Spinal cord (tissue), 10 donors: ENCODE measurements around the gene FATE1. TPM values are rescaled to one million over a fixed set of nuclear protein-coding genes. Genes with fewer than 3 reads are reported as not detected.
"Not testable (repeated sequence)": the region's sequence is repeated elsewhere in the genome, so short reads cannot be mapped to it uniquely, and the experiment has no call there.

Source experiments
- DNase-seq, 6 donors: peaks; one replicate each; pipeline versions ENCODE4 v3.0.0 to v3.0.0-alpha.2; 2013 to 2015; ENCODE audit warnings: low spot score in 6 of 6, low read depth in 4 of 6
- H3K27ac ChIP-seq: one replicate; pipeline ENCODE4 v1.5.1; 2013; ENCODE audit warnings: low read depth, low read length, control low read depth
- H3K27me3 ChIP-seq: one replicate; pipeline ENCODE4 v1.6.1; 2013; ENCODE audit warnings: low read length; ENCODE audit not compliant: control insufficient read depth, insufficient read depth
- H3K36me3 ChIP-seq: one replicate; pipeline ENCODE4 v1.6.1; 2013; ENCODE audit warnings: low read length; ENCODE audit not compliant: control insufficient read depth, insufficient read depth
- H3K4me1 ChIP-seq: one replicate; pipeline ENCODE4 v1.6.1; 2013; ENCODE audit warnings: low read length; ENCODE audit not compliant: control insufficient read depth, insufficient read depth
- H3K4me3 ChIP-seq: one replicate; pipeline ENCODE4 v1.5.1; 2013; ENCODE audit warnings: low read depth, low read length, control low read depth
- H3K9me3 ChIP-seq: one replicate; pipeline ENCODE4 v1.6.1; 2013; ENCODE audit warnings: low read length; ENCODE audit not compliant: control insufficient read depth, insufficient read depth
- WGBS: methylation state at CpG from one replicate; pipeline ENCODE4 v1.1.5; 2013; ENCODE audit warnings: missing lambda C conversion rate; ENCODE audit not compliant: insufficient coverage; 5-methylcytosine and 5-hydroxymethylcytosine counted together
- polyA plus RNA-seq, 2 donors: library from polyadenylated mRNA; unstranded; fragments of 120-200 nt; gene quantifications; one replicate each; pipeline ENCODE4 v1.2.1, GENCODE V29; 2013; ENCODE audit not compliant: insufficient read length in 2 of 2
- total RNA-seq, 2 donors: library from RNA; depleted of rRNA in 1 of 2; stranded (reverse); fragments of 120-200 nt in 1 of 2; fragments of >200 nt in 1 of 2; gene quantifications; one replicate each; pipeline versions ENCODE4 v1.2.3 to v1.2.4, GENCODE V29; 2013 to 2014
- donor health status: healthy.

The FATE1 gene
- total and polyA plus RNA-seq, 4 donors: 0.15 to 0.39 TPM; not detected in 2

DNA sequence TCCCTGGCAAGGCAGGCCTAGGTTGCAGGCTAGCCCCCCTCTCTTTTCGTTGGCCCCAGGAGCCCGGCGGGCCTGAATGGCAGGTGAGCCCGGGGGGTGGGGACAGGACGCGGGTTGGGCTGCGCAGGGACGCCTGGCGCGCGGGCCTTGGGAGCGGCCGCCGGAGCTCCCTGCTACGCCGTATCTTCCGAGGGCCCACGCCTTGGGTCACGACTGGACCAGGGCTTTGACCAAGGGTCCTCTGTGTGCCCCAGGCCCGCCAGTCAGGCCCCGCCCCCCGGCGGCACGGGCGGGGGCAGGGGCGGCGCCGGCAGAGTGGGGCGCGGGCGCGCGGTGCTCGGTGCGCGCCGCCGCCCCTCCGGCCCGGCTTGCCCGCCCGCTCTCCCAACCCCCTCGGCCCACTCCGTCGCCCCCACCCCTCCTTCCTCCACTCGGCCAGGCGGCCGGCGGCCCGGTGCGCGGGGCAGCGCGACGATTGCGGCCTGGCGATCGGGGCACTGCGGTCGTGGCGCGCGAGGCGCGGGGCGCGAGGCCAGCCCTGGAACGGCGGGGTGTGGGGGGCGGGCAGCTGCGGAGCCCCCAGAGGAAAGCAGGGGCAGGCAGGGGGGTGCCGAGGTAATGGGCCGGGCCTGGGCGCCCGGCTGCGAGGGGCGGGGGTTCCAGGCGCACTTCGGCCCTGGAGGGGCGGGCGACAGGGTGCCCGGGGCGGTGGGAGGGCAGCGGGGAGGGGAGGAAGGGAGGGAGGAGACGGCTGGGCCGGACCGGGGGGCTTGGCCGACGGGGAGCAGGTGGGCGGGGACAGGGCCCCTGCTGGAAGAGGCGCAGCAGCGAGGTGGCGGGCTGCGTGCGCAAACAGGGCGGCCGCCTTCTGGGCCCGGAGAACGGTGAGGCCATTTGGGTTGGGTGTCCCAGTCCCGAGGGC, 20.9 kb upstream of the FATE1 start, which contains the start of gene PRRG3:
TSS of gene PRRG3 (plus strand) at position 798 of the 922 bp plus-strand sequence. CDS start 3,357 bp downstream, outside the sequence.
- peak within 1 kb of the TSS; percentile 26 for H3K4me3 ChIP-seq

GRCh38 chrX:151695583-151696340, 20.1 kb upstream of the FATE1 start:
- WGBS: 40% methylated on average over 17 of the region's 19 CpGs
- H3K27me3 ChIP-seq: no peaks in the 10 kb centered on the region
- no peaks in the 10 kb centered on the region for H3K9me3 ChIP-seq
- no peak overlapping the region for H3K27ac ChIP-seq
- H3K4me3 ChIP-seq: peak overlapping the region; percentile 26
- peak in 2 of 6 donors; percentile 65 to 85 for DNase-seq
- H3K4me1 ChIP-seq: peaks cover 19% of the 10 kb centered on the region
- H3K36me3 ChIP-seq: peaks cover 10% of the 10 kb centered on the region

More for the DNA sequence above, 20.9 kb upstream of the FATE1 start, which contains the start of gene PRRG3:
- peak in 2 of 6 donors; percentile 41 to 68 for DNase-seq
- H3K9me3 ChIP-seq: no peaks in the 10 kb centered on the region
- H3K36me3 ChIP-seq: peaks cover 2% of the 10 kb centered on the region
- 23% methylated on average over 91 of the region's 100 CpGs for WGBS
- H3K27me3 ChIP-seq: no peaks in the 10 kb centered on the region
- peaks cover 19% of the 10 kb centered on the region for H3K4me1 ChIP-seq
- no peak within 1 kb of the TSS for H3K27ac ChIP-seq

GRCh38 chrX:151697082-151697481, 18.8 kb upstream of the FATE1 start:
- H3K27ac ChIP-seq, H3K4me3 ChIP-seq, H3K27me3 ChIP-seq, H3K9me3 ChIP-seq, DNase-seq: not testable (repeated sequence)
- Histone ChIP-seq H3K4me1 (peaks cover 19% of the 10 kb centered on the region), H3K36me3 (peaks cover 12% of the 10 kb centered on the region)
- WGBS: no CpG with 5 or more reads among the region's 8 CpGs

- peaks cover 12% of the 10 kb centered on the region for H3K36me3 ChIP-seq
- H3K27ac ChIP-seq: no peak overlapping the region
- WGBS: 68% methylated on average over 4 of the region's 4 CpGs
- H3K4me3 ChIP-seq: no peak overlapping the region
- peak in 1 of 6 donors; percentile 17 for DNase-seq
- peaks cover 19% of the 10 kb centered on the region for H3K4me1 ChIP-seq
- no peaks in the 10 kb centered on the region for H3K9me3 ChIP-seq
- H3K27me3 ChIP-seq: no peaks in the 10 kb centered on the region
These were observed 18.3 kb upstream of the FATE1 start for GRCh38 chrX:151697522-151697921.

GRCh38 chrX:151698485-151698884, 17.4 kb upstream of the FATE1 start:
- 72% methylated on average over 6 of the region's 6 CpGs for WGBS

DNA sequence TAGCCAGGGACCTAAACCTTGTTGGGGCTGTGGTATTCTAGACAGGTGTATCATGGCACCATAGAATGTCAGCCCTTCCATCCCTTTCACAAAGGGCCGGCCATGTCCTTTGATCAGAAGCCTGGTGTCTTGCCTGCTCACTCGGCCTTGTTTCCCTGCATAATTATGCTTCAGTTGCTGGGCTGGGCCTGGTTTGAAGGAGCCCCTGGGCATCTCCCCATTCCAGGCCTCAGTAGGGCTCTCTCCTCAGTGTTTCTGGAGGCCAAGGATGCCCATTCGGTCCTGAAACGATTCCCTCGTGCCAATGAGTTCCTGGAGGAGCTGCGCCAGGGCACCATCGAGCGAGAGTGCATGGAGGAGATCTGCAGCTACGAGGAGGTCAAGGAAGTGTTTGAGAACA, 16.1 kb upstream of the FATE1 start:
- 89% methylated on average over 9 of the region's 9 CpGs for WGBS
- no peak overlapping the region for H3K27ac ChIP-seq
- peaks cover 12% of the 10 kb centered on the region for H3K36me3 ChIP-seq
- H3K9me3 ChIP-seq: no peaks in the 10 kb centered on the region
- DNase-seq: no peak
- no peak overlapping the region for H3K4me3 ChIP-seq
- no peaks in the 10 kb centered on the region for H3K27me3 ChIP-seq
- peaks cover 17% of the 10 kb centered on the region for H3K4me1 ChIP-seq

More at GRCh38 chrX:151698485-151698884, 17.4 kb upstream of the FATE1 start:
- Histone ChIP-seq H3K27ac (no peak overlapping the region), H3K36me3 (peaks cover 12% of the 10 kb centered on the region), H3K27me3 (no peaks in the 10 kb centered on the region), H3K4me1 (peaks cover 24% of the 10 kb centered on the region), H3K9me3 (no peaks in the 10 kb centered on the region), H3K4me3 (no peak overlapping the region)
- DNase-seq: no peak

DNA sequence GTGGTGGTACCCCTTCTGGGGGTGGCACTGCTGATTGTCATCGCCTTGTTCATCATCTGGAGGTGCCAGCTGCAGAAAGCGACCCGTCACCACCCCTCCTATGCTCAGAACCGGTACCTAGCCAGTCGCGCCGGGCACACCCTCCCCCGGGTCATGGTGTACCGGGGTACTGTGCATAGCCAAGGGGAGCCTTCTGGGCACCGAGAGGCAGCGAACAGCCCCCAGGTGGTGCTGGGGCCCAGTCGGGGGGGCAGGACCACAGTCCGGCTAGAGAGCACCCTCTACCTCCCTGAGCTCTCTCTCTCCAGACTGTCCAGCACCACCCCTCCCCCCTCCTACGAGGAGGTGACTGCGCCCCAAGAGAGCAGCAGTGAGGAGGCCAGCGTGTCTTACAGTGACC, 15.3 kb upstream of the FATE1 start:
- H3K4me1 ChIP-seq: peaks cover 14% of the 10 kb centered on the region
- H3K27me3 ChIP-seq: no peaks in the 10 kb centered on the region
- H3K27ac ChIP-seq: no peak overlapping the region
- no peak overlapping the region for H3K4me3 ChIP-seq
- DNase-seq: no peak
- H3K36me3 ChIP-seq: peaks cover 12% of the 10 kb centered on the region
- no peaks in the 10 kb centered on the region for H3K9me3 ChIP-seq
- 82% methylated on average over 16 of the region's 16 CpGs for WGBS

- WGBS: no CpG with 5 or more reads among the region's 4 CpGs
- Histone ChIP-seq H3K4me3 (no peak overlapping the region), H3K4me1 (peaks cover 9% of the 10 kb centered on the region), H3K36me3 (peaks cover 12% of the 10 kb centered on the region), H3K27me3 (no peaks in the 10 kb centered on the region), H3K27ac (no peak overlapping the region), H3K9me3 (no peaks in the 10 kb centered on the region)
- DNase-seq: no peak
These were observed 14.8 kb upstream of the FATE1 start for GRCh38 chrX:151701071-151701470.

DNA sequence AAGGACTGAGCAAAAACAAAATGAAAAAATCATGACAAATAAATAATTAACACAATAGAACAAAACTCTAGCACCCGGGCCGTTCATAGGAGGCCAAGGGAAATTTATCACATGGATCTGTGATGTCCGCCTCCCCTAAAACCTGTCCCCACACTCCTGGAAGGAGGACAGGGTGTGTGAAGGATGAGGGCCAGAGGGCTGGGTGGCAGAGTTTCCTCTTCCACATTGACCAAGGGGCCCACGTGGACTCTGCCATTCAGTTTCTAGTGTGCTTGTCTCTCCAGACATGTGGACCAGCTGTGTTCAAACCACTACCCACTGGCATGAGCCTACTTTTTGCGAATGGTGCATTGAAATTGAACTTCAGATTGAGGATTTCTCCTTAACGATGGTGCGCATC, 14.3 kb upstream of the FATE1 start:
- WGBS: 67% methylated on average over 3 of the region's 7 CpGs
- Histone ChIP-seq H3K4me1 (peaks cover 8% of the 10 kb centered on the region), H3K9me3 (no peaks in the 10 kb centered on the region), H3K27ac (no peak overlapping the region), H3K36me3 (peaks cover 12% of the 10 kb centered on the region), H3K4me3 (no peak overlapping the region), H3K27me3 (no peaks in the 10 kb centered on the region)
- no peak for DNase-seq
